ENCODE results near the gene USB1. TPM values are rescaled to one million over a fixed set of nuclear protein-coding genes. Genes with fewer than 3 reads are reported as not detected.

The USB1 gene
- total RNA-seq, 1 donor from 2014 or later, result 39.9 TPM

DNA sequence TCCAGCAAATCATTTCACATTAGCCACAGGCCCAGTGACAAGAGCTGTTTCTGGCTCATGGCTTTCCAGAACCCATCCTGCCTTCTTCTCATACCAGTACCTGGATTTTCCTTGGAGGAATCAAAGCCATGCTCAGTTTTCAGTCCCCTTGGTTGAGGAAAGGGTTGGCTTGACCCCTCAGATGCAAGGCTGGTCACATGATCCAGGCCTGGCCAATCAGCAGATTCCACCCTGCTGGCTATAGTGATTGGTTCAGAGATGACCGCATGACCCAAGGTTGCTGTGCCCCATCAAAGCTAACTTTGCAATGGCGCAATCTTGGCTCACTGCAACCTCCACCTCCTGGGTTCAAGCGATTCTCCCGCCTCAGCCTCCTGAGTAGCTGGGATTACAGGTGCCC, 69.4 kb downstream of the USB1 start:
- DNase-seq (no peak), ATAC-seq (no peak)
- Histone ChIP-seq H3K36me3 (no peaks in the 10 kb centered on the region), H3K4me1 (no peaks in the 10 kb centered on the region), H3K27me3 (ENCODE audit: low read depth) (no peaks in the 10 kb centered on the region), H3K4me3 (no peak overlapping the region), H3K9me3 (no peaks in the 10 kb centered on the region), H3K27ac (no peak overlapping the region)
- intact Hi-C loops (cut with DNase I), result no loop called here
- no peak for TF ChIP-seq CTCF (IDR thresholded peaks at IDR 0.05)

Other genes starting within 250 kb of the USB1 start
- 70.9 TPM for gene KIFC3, start 198.9 kb upstream of the USB1 start, total RNA-seq
- 0.35 TPM for gene CNGB1, start 30.3 kb upstream of the USB1 start, total RNA-seq
- gene ZNF319, start 735 bp upstream of the USB1 start, total RNA-seq, result 11.0 TPM
- gene MMP15, start 24.3 kb downstream of the USB1 start, total RNA-seq, result 21.5 TPM
- 21.7 TPM for gene CFAP20, start 128.0 kb downstream of the USB1 start, total RNA-seq
- gene CSNK2A2, start 196.7 kb downstream of the USB1 start, total RNA-seq, result 72.1 TPM

Data from lower lobe of right lung (tissue), 2 donors.